HG03196 (cell line): ENCODE data around the gene OR6C68.
"Not testable (repeated sequence)": the region's sequence is repeated elsewhere in the genome, so short reads cannot be mapped to it uniquely, and the experiment has no call there.

Experiments used
- ATAC-seq: cut with Tn5 transposase; IDR thresholded peaks from one replicate; pipeline ENCODE4 v1.9.1; 2021; ENCODE audit not compliant: unreplicated experiment

The OR6C68 gene

DNA sequence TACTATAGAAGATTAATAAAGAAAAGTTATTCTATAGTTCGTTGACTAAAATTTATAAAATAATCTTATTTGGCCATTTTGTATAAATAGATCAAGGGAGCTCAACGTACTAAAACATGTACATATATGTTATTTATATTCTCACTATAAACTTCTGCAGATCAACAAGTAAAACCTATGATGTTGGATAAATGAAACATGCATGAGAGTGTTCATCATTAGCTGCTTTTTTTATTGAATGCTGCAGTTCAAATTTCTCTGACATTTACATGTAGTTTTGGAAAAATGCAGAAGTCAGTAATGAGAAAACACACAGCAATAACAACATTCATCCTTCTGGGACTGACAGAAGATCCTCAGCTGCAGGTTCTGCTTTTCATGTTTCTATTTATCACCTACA lies at the start of gene OR6C68:
Gene OR6C68, plus strand, starts transcription at position 301 of the 400 bp plus-strand sequence. Its CDS starts 0 bp downstream, at position 301.
- no peak for ATAC-seq

- no peak for ATAC-seq
Observed at GRCh38 chr12:55443776-55444175, 48.4 kb upstream of the OR6C68 start, which contains the start of gene OR6C2. TSS of gene OR6C2 (plus strand) at chr12:55444076. CDS start at chr12:55452214, 8,138 bp downstream.

GRCh38 chr12:55445357-55445756 lies 46.8 kb upstream of the OR6C68 start:
- ATAC-seq: no peak

- no peak for ATAC-seq
Observed at GRCh38 chr12:55446326-55446725, 45.9 kb upstream of the OR6C68 start.

- no peak for ATAC-seq
Observed at GRCh38 chr12:55448825-55449224, 43.4 kb upstream of the OR6C68 start.

GRCh38 chr12:55464926-55465325 lies 27.3 kb upstream of the OR6C68 start:
- ATAC-seq: not testable (repeated sequence)

DNA sequence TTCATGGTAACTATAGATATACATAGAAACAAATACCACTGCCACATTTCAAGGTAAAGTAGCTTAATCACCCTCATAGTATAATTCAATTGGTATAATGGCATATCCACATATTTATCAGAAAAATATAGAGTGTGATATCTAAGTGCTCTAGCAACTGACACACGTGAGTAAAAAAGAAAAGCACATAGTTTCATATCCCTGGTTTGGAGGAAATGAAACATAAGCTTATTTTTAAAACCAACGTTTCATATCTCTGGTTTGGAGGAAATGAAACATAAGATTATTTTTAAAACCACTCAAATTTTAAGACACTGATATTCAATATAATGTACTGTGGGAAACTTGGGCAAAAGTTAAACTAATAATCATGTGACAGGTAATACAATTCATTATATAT lies 24.3 kb upstream of the OR6C68 start:
- ATAC-seq: no peak

DNA sequence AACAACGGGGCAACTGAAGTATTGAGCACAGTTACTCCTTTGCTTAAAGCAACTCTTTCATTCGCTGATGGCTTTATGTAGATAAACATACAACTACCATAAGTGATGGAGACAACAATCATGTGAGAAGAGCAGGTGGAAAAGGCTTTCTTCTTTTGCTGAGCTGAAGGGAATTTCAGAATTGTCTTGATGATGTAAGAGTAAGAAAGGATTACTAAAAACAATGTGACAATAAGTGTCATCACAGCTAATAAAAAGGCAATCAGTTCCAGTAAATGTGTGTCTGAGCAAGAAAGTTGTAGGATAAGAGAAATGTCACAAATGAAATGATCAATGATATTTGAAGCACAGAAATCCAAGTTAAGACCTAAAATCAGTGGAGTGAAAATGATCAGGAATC lies 22.9 kb upstream of the OR6C68 start:
- no peak for ATAC-seq

- no peak for ATAC-seq
Observed at GRCh38 chr12:55470088-55470829, 21.9 kb upstream of the OR6C68 start, which contains the start of gene OR6C70. TSS of gene OR6C70 (minus strand) at chr12:55470138. CDS start at chr12:55470138, 0 bp downstream.

DNA sequence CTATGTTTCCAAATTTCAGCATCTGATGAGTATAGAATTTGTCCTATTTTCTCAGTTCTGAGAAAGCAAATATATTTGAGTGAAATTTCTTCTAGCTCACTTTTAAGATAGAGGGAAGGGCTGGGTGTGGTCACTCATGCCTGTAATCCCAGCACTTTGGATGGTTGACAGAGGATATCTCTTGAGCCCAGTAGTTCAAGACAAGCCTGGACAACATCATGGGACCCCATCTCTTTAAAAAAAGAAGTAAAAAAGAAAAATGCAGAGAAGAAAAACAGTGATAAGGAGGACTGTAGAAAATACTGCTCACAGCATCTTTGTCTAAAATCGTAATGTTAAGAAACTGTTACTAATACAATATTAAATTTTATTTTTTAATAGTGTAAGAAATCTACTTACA lies 19.9 kb upstream of the OR6C68 start:
- ATAC-seq: no peak

- ATAC-seq: not testable (repeated sequence)
Observed at GRCh38 chr12:55479136-55479535, 13.0 kb upstream of the OR6C68 start.

DNA sequence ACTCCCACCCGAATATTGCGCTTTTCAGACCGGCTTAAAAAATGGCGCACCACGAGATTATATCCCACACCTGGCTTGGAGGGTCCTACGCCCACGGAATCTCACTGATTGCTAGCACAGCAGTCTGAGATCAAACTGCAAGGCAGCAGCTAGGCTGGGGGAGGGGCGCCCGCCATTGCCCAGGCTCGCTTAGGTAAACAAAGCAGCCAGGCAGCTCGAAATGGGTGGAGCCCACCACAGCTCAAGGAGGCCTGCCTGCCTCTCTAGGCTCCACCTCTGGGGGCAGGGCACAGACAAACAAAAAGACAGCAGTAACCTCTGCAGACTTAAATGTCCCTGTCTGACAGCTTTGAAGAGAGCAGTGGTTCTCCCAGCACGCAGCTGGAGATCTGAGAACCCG lies 7.9 kb upstream of the OR6C68 start:
- not testable (repeated sequence) for ATAC-seq

DNA sequence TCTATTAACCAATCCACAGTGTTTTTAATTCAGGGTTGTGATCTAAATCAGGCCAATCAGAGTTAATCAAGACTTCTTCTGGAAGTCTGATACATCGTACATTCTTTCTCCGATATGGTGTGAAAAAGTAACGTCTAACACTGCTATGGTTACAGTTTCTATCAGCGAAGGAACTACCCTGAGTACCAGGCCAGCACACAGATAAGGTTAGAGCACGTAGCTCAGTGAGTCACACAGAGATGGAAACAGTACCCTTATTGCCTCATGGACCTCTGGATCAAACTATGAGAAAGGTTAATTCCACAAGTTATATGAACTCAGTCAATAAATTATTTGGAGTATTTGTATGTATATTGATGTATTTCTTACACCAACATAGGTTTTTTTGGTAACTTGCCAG lies 3.3 kb downstream of the OR6C68 start:
- ATAC-seq: no peak

- no peak for ATAC-seq
Observed at GRCh38 chr12:55499231-55499630, 7.1 kb downstream of the OR6C68 start.

DNA sequence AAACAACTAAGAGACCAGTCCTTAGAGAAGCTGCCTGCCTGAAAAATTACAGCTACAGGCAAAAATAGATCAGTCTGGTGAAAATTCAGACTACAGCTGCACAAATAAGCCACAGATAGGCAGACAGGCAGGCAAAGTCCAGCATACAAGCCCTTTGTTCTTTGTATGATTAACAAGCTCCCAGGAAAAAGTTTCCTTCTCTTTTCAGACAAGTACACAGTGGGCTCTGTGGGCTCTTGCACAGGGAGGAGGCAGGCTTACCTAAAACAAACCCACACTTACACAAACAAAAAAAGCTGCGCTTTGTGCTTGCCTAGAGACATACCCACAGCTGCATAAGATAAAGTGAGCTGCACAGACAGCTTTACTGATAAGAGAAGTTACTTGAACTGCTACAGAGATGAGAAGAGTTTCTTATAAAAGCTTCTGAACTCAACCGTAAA lies 7.7 kb downstream of the OR6C68 start:
- no peak for ATAC-seq

DNA sequence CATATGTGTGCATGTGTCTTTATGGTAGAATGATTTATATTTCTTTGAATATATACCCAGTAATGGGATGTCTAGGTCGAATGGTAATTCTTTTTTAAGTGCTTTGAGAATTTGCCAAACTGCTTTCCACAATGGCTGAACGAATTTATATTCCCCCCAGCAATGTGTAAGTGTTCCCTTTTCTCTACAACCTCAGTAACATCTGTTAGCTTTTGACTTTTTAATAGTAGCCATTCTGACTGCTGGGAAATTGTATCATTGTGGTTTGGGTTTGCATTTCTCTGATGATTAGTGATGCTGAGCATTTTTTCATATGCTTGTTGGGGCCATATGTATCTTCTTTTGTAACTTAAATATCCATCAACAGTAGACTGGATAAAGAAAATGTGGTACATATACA lies 9.4 kb downstream of the OR6C68 start:
- no peak for ATAC-seq

- no peak for ATAC-seq
Observed at GRCh38 chr12:55515696-55516095, 23.5 kb downstream of the OR6C68 start.

DNA sequence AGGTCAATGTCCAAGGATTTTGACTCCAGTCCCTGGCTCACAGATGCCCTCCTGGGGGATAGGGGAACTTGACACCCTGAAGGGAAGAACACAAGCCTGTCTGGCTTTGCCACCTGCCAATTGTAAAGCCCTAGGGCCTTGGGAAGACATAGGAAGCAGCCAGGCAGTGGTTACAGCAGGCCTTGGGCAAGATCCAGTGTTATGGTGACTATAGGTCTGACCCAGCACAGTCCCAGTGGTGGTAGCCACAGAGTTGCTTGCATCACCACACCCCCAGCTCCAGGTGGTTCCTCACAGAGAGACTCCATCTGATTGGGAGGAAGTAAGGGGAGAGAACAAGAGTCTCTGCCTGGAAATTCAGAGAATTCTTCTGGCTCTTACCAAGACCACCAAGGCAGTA lies 24.2 kb downstream of the OR6C68 start:
- no peak for ATAC-seq
